AG04449 (cell line): Measurements from ENCODE around the gene CTSL.

ENCODE experiments used
- CTCF ChIA-PET: fragments of 350-600 bp; formaldehyde crosslinking; extraction: SDS; loops from one replicate; lab custom pipeline; 2021; ENCODE audit warnings: antibody characterized with exemption; lab: Yijun Ruan, JAX
- POLR2A ChIA-PET: fragments of 400-600, 350-600 bp; formaldehyde crosslinking; extraction: SDS; loops from one replicate; lab custom pipeline; 2020; ENCODE audit warnings: antibody characterized with exemption, inconsistent platforms; lab: Yijun Ruan, JAX
- DNase-seq: peaks from one replicate; pipeline ENCODE4 v3.0.0-alpha.2; 2010; ENCODE audit warnings: low read depth, low spot score
- H3K4me3 ChIP-seq: 2 replicates; pipeline ENCODE4 v1.5.1; 2011; ENCODE audit warnings: low read depth, mild to moderate bottlenecking, control low read depth, low read length
- CTCF ChIP-seq: IDR thresholded peaks from one replicate; pipeline ENCODE4 v1.5.1; 2011; ENCODE audit warnings: mild to moderate bottlenecking, moderate library complexity, low read length, control low read depth, inconsistent platforms; ENCODE audit not compliant: insufficient read depth; ENCODE audit errors: missing control alignments

The CTSL gene

GRCh38 chr9:87686520-87687090 is 39.3 kb upstream of the CTSL start:
- no peak overlapping the region for H3K4me3 ChIP-seq
- POLR2A ChIA-PET, result no interaction called here
- CTCF ChIA-PET, result interaction anchor here (1.0 to 7.6 kb wide), 12 partner anchors 8 to 354 kb away, joined by 3 to 173 read pairs (median 12); no protein-coding TSS in a partner anchor
- DNase-seq, result no peak
- TF ChIP-seq CTCF, result no peak

- ChIA-PET POLR2A (no interaction called here), CTCF (interaction anchor here (0.6 to 4.3 kb wide), 5 partner anchors 9 to 351 kb away, joined by 3 to 24 read pairs (median 9); no protein-coding TSS in a partner anchor)
- no peak for TF ChIP-seq CTCF
- DNase-seq, result no peak
- no peak overlapping the region for H3K4me3 ChIP-seq
Observed at GRCh38 chr9:87687207-87687606, 38.7 kb upstream of the CTSL start.

GRCh38 chr9:87694236-87694755 is 31.6 kb upstream of the CTSL start:
- no peak for TF ChIP-seq CTCF
- ChIA-PET CTCF (interaction anchor here (1.1 to 3.0 kb wide), 3 partner anchors 10 to 40 kb away, joined by 3 to 15 read pairs (median 9); no protein-coding TSS in a partner anchor), POLR2A (no interaction called here)
- no peak for DNase-seq
- no peak overlapping the region for H3K4me3 ChIP-seq

GRCh38 chr9:87695523-87695922 is 30.4 kb upstream of the CTSL start:
- ChIA-PET CTCF (interaction anchor here (1.2 to 3.0 kb wide), 2 partner anchors 18 to 346 kb away, joined by 4 to 9 read pairs; no protein-coding TSS in a partner anchor), POLR2A (no interaction called here)
- no peak for DNase-seq
- no peak overlapping the region for H3K4me3 ChIP-seq
- TF ChIP-seq CTCF, result no peak

- ChIA-PET POLR2A (no interaction called here), CTCF (interaction anchor here (2.1 kb wide), 1 partner anchor 13 kb away, joined by 15 read pairs; no protein-coding TSS in a partner anchor)
Observed at GRCh38 chr9:87696641-87697040, 29.3 kb upstream of the CTSL start.

More at GRCh38 chr9:87696641-87697040, 29.3 kb upstream of the CTSL start:
- H3K4me3 ChIP-seq, result no peak overlapping the region
- TF ChIP-seq CTCF, result no peak
- no peak for DNase-seq
